GM10847 (cell line): ENCODE measurements around the gene PADI6.

ENCODE experiments used
- POLR2A ChIP-seq: IDR thresholded peaks from 2 replicates; pipeline ENCODE4 v1.6.1; 2011; ENCODE audit not compliant: insufficient read length; ENCODE audit errors: extremely low read depth

Gene PADI6

DNA sequence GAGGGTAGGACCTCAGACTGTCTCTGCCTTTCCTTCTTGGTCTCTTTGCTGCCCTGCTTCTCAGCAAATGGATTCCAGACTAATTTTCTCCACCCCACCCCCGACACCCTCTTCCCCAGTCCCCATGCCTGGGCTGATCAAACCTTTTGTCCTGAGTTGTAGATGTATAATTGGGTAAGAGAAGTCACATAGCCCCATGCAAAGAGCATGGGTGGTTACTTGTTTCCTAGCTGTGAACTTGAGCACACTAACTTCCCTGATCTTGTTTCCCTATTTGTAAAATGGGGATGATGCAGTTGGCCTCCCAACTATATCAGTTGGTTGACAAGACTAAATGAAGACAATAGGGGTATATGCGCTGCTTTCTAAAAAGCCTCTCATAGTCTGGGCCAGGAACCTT is 9.2 kb downstream of the PADI6 start:
- TF ChIP-seq POLR2A: no peak

DNA sequence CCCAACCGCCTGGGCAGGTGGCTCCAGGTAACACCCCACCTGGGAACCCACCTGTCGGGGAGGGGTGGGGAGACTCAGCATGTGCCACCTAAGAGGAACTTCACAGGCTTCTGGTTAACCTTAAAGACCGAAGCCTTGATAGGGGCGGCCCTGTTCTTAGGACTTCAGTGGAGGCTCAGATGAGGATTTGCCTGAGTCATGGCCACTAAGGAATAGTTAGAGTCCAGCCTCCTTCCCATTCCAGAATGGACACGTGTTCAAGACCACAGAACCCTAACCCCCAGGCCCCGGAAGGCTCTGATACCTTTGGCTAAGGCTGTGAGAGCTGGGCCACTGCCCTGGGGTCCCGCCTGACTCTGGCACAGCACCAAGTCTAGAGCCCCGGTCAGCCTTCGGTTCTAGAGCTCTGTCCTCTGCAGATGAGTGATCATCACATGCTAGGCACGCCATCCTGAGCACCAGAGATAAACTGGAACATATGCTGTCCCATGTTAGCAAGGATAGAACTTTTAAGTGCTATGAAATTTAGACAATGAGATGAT is 20.3 kb downstream of the PADI6 start:
- no peak for TF ChIP-seq POLR2A

DNA sequence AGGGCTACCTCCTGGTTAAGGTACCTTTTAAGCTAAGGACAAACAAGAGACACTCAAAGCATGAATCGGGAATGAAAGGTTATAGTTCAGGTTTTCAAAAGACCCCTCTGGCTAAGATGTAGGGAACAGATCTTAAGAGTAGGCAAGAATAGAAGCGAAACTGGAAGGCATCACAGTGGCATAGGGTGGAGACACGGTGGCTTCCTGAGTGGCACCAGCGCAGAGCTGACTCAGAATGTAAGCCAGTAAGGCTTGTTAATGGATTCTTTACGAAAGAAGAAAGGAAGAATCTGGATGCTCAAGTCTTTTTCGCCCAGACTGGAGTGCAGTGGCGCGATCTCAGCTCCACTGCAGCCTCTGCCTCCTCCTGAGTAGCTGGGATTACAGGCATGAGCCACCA is 21.2 kb downstream of the PADI6 start:
- TF ChIP-seq POLR2A: no peak

DNA sequence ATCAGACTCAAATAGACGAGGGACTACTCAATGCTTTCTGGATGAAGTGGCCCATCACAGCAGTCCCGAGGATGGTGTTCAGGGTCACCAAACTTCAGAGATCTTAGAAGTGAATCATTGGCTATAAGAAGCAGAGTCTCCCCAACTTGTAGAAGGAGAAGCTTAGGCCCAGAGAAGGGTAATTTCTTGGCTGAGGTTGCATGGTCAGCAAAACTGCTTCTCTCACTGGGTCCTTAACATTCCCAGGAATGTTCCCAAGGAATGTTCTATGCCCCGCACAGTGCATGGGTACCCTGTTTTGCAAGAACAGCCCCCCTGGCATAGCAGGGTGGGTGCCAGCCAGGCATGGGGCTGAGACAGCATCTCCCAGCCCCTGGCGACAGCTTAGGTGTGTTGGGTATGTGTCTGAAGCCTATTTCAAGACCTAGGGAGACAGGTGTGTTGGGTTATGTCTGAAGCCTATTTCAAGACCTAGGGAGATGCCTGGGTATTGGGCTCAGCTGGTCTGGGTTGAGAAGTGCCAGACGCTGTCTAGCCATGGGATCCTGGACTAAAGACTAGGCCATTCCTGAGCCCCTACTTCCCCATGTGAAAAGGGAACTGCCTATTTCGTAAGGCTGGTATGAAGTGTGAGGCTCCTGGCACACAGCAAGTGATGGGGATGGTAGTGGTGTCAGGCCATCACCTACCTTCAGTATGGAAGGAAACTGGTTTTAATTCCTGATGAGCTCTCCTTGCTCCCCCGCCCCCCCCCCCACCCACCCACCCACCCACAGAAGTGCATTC is 26.1 kb downstream of the PADI6 start:
- TF ChIP-seq POLR2A: no peak

DNA sequence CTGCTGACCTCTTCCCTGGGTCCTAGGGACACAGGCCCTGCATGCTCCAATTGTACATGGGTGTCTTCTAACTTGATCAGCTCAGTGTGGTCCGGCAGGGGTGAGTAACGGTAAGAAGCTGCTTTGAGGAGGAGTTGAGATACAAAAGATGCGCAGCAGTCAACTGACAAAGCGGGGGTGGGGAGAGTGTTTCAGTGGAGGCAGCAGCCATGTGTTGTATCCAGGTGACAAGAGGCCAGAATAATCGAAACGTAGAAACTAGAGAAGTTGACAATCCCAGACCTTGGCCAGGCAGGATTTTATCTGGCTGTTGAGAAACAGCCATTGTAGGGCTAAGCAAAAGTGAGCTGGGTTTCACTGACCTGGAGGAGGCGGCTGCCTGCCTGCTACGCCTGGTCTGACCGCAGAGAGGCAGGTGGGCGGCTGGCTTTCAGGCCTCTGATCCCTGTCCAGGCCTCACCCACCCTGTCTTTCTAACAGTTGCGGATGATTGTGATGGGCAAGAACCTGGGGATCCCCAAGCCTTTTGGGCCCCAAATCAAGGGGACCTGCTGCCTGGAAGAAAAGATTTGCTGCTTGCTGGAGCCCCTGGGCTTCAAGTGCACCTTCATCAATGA is 28.8 kb downstream of the PADI6 start:
- no peak for TF ChIP-seq POLR2A

DNA sequence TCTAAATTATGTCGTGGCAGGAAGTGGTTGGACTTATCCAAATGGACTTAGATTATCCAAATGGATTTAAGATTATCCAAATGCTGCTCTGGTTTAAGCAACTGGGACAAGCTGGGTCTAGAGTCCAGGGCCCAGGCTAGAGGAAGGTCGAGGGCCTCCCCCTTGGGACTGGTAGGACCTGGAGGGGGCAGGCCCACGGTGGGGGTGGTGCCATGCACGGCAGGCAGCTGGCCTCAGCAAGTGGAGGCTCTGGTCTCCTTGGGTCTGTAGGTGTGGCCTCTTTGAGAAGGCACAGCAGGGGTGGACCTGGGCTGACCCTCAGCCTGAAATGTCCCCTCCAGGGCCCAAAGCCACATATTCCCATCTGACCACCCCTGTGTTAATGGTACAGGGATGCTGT is 29.8 kb downstream of the PADI6 start:
- TF ChIP-seq POLR2A: no peak

DNA sequence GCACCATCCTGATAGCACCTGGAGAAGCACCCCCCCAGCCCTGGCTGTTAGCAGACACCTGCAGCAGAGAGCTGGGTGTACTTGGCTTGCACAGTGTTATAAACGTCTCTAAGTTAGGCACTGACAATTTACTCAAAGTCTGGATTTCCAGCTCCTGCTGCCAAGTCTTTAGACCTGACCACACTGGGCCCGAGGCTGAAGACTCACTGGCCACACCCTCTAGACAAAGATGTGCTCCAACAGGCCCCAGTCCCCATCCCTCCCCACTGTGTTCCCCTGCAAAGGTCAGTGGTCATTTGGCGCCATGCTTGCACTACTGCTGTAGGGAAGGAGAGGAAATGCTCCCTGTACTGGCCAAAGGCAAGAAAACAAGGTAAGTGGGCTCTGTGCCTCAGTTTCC is 31.1 kb downstream of the PADI6 start:
- TF ChIP-seq POLR2A: no peak

DNA sequence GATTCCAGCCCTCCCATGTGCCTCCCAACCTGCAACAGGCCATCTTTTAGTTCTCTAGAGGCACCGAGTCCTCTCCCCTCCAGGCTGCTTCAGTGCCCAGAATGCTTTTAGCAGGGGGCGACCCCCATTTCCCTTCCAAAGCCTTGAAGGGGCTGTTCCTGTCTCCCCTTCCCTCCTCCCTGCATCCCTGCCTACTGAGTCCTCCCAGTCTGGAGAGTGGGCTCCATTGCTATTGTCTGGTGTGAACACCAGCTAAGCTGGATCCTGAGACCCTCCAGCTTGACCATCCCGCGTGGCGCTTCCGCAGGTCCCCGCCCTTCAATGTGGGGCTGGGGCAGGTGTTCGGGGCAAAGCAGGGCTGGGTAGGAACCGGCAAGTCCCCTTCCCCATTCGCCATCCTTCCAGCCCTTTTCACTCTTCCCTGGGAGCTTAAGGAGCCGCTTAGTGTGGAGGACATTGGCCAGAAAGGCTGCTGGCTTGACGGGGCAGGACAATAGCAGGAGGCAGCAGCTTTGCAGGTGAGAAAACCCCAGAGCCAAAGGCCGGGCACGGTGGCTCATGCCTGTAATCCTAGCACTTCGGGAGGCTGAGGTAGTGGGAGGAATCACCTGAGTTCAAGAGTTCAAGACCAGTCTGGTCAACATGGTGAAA is 32.2 kb downstream of the PADI6 start:
- TF ChIP-seq POLR2A: no peak

DNA sequence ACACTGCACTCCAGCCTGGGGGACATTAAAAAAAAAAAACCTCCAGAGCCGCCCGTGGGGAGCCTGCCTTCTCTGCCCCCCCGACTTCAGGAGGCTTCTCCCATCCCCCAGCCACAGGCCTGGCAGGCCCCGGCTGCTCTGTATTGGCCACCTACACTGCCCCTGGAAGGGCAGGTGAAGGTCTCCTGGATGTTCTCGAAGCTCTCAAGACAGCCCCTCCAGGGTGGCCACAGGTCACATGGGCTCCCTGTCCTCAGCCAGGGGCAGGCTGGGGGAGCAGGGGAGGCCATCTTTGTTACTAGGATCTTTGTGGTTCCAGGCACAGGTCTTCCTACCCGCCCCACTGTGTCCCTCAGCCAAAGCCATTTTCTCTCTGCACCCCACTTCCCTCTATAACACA is 32.8 kb downstream of the PADI6 start:
- no peak for TF ChIP-seq POLR2A

DNA sequence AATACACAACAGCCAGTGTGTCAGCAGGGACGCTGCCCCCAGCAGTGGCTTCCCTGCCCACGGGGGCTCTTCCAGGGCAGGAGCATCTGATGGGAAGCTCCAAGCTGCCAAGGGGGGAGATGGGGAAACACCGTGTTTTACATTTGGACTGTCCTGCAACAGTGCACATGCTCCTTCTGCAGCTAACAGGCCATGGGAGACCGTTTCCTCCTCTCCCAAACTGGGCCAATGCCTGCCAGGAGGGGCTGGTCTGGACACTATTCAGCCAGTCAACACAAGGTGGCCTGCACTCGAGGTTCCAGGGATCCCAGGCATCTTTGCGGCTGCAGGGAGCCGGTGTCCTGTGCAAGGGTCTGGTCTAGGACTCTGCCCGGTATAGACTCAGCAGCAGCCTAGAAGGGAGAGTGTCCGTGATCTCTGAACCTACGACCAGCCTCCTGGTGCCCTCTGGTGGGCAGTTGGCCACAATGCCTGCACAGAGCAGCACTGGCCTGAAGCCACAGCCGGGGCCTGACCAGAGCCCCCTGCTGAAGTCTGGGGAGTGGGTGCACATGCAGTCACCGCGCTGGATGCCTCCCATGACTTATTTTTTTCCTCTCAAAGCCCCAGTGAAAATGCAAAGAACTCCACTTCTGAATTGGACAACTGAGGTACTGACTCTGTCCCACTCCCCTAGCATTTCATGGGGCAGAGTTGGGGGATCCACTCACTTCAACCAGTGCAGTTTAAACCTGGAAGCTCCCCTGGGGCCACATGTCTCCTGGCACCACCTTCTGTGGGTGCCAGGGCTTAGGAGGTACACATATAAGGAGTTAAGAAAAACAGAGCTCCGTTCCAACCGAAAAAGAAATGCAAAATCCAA is 34.1 kb downstream of the PADI6 start:
- peak; percentile 25 for TF ChIP-seq POLR2A

DNA sequence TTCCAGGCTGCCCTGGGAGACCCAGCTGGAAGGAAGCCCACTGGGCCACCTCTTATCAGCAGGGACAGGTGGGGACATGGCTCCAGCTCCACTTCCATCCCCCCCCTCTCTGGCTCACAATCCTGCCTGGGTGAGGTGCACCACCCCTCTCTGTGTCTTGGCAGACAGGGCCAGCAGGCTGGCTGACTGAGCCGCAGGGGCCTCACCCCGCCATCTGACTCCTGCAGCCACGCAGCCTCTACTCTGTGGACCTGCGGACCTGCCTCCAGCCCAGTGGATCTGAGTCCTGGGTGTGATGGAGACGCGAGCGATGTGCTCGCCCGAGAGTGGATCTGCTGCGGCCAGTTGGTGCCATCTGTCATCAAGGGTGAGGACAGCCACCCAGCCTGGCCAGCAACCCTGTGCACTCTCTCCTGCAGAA is 37.4 kb downstream of the PADI6 start:
- no peak for TF ChIP-seq POLR2A

DNA sequence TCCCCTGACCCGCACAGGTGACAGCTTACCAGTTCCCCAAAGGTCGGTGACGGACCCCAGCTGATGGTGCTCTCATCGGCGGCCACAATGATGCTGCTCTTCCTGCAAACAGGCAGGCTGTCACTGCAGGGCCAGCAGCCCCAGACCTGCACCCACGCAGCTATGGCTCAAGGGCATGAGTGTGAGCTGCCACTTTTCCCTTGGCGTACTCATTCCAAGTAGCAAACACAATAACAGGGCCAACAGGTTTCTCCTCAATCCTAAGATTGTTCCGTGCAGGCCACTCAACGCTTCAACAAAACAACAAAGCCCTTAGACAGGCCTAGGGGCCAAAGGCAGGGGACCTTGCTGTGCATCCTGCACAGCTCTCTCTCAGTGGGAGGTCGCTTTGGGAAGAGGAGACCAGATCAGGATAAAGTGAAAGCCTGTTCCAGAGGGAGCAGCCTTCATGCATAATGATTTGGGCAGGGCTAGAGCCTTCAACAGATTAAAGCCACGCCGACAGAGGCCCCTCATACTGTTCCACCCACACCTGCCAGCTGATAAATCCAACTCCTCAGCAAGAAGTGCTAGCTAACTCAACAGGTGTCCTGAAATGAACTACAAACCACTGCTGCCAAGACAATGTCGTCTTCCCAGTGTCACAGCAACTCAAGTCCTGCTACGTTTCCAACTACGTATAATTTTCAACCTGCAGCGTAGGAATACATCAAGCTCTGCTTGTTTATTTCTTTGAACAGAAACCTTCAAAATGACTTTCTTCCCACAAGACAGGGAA is 40.3 kb downstream of the PADI6 start:
- TF ChIP-seq POLR2A: no peak

DNA sequence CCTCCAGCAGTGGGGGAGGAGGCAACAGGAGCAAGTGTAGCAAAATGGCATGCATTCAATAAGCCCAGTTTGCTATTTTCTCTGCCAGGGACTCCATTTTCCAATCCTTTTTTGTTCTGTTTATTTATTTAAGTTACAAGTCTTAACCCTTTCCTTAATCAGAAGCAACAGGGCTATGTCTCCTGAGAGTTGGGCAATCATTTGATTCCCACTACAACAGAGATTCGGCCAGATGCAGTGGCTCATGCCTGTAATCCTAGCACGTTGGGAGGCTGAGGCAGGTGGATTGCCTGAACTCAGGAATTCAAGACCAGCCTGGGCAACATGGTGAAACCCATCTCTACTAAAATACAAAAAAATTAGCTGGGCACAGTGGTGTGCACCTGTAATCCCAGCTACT is 42.0 kb downstream of the PADI6 start:
- TF ChIP-seq POLR2A: no peak

DNA sequence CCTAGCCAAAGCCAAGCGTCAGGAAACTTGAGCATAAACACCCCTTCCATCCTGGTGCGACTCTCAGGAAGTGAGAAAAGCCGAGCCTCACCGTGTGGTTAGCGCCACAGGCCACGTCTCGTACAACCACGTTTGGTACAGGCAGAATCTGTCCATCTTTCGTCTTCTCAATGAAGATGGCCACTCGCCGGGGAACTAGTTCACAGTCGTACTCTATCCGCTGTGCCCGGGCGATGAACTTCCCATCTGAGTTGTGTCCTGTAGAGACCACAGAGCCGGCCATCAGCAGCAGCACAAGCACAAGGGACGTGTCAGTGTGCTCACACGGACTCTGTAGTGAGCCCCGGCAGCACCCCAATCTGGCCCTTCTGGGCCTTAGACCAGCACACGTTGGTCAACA is 44.4 kb downstream of the PADI6 start:
- no peak for TF ChIP-seq POLR2A

DNA sequence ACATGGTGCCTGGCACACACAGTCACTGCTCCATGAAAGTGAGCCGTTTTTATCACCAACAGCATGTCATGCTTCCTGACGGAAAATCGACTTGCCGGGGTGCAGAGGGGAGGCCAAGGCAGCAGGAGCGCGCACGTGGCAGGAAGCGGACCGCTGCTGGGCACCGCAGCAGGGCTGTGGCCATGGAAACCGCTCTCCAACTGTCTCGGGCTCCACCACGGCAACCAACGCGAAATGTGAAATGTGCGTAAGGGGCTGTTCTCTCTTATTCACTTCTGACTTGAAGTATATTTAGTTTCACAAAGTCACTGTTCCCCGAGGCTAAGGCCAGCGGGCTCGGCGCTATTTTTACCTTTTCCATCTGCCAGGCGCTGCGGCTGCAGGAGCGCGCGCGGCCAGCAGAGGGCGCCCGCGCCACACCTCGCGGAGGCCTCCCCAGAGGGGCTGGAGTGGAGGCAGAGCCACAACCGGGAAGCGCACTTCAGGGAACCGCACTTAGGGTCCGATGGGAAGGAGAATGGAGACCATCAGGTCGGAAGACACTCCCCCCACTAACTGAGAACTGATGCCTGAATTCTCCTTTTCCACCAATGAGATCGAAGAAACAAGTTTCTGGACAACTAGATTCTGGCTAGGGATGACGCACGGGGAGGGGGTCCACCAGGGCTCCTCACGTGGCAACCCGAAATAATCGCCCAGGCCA is 47.8 kb downstream of the PADI6 start:
- TF ChIP-seq POLR2A: no peak
